ENCODE data around the gene CNPY4. TPM values are rescaled to one million over a fixed set of nuclear protein-coding genes. Genes with fewer than 3 reads are reported as not detected.
A peak's percentile ranks its signal among the peaks of the same experiment; 100 is the strongest.

The CNPY4 gene
- polyA plus RNA-seq, 1 donor from 2014 or later: 35.8 TPM

DNA sequence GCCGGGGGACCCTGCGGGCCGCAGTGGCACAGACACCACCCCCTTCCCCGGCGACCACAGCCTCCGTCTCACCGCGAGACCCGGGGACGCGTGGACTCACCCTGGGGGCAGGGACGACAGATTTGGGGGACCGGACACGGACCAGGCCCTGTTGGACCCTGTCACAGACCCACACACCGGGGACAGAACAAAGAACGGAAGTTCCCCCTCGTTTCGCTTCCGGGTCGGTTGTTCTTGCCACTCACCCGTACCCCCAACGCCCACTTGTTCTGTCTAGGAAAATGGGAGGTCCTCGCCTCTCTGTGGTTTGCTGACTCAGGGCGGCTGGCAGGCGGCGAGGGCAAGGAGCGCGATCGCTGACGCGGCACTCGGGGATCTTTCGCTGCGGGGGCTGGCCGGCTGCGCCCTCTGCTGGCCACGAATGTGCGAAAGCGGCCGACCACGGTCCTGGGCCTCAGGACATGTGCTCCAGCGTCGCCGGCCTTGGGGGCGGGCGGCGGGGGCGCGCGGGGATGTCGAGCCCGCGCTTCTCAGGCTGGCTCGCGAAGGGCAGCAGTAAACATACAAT, 37.8 kb upstream of the CNPY4 start, which contains the start of gene ZNF3:
TSS of gene ZNF3 (minus strand) at position 189 of the 568 bp plus-strand sequence. CDS start 4,366 bp downstream, outside the sequence.
- no peaks in the 10 kb centered on the region for H4K20me1 ChIP-seq (ENCODE audit: insufficient read depth)
- TF ChIP-seq REST (IDR thresholded peaks at IDR 0.05; ENCODE audit: borderline replicate concordance) (peak; percentile 65), EZH2 (IDR thresholded peaks at IDR 0.05; ENCODE audit: borderline replicate concordance, insufficient read depth, low read length, poor library complexity, severe bottlenecking) (no peak), MXI1 (conservative IDR thresholded peaks at IDR 0.05; ENCODE audit: poor library complexity, severe bottlenecking) (peak; percentile 90), TAF1 (IDR thresholded peaks at IDR 0.05; ENCODE audit: low read depth) (no peak), EP300 (conservative IDR thresholded peaks at IDR 0.05; ENCODE audit: poor library complexity, severe bottlenecking) (peak; percentile 83), POLR2AphosphoS5 (IDR thresholded peaks at IDR 0.05) (peak; percentile 99), RAD21 (conservative IDR thresholded peaks at IDR 0.05) (peak; percentile 82), CTCF (IDR thresholded peaks at IDR 0.05; ENCODE audit: poor library complexity, severe bottlenecking) (peak; percentile 97), SMC3 (conservative IDR thresholded peaks at IDR 0.05; ENCODE audit: poor library complexity) (peak; percentile 93)
- H3K79me2 ChIP-seq (replicated peaks; ENCODE audit: insufficient read depth, low read length): peaks cover 47% of the 10 kb centered on the region
- no peaks in the 10 kb centered on the region for H3K9me2 ChIP-seq (ENCODE audit: insufficient read depth, low read length)
- peak within 1 kb of the TSS; percentile 56 for H2AFZ ChIP-seq (ENCODE audit: low read depth, low read length)
- peak within 1 kb of the TSS; percentile 76 for H3K4me2 ChIP-seq (ENCODE audit: low read length)
- no peaks in the 10 kb centered on the region for H3K27me3 ChIP-seq (ENCODE audit: insufficient read depth, low read depth, low read length)
- peak within 1 kb of the TSS; percentile 88 for H3K27ac ChIP-seq (ENCODE audit: low read length)
- peaks cover 6% of the 10 kb centered on the region for H3K36me3 ChIP-seq (ENCODE audit: insufficient read depth, low read length)
- no peaks in the 10 kb centered on the region for H3K9me3 ChIP-seq (ENCODE audit: low read length)
- no peaks in the 10 kb centered on the region for H3F3A ChIP-seq (ENCODE audit: insufficient read depth, low read length, poor library complexity, severe bottlenecking)
- H3K4me3 ChIP-seq (ENCODE audit: low read length): peak within 1 kb of the TSS; percentile 91
- peak within 1 kb of the TSS; percentile 93 for H3K9ac ChIP-seq (ENCODE audit: low read length)

DNA sequence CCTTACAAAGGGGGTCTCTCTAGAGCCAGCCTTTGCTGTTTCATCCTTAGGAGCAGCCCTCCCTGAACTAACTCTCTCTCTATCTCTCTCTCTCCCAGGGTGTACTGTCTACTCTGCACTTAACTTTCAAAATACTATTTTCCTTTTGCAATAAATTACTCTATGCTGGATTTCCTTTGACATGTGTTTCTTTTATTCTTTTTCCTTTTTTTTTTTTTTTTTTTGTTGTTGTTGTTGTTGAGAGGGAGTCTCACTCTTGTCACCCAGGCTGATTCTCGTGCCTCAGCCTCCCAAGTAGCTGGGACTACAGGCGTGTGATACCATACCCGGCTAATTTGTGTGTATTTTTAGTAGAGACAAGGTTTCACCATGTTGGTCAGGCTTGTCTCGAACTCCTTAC, 36.5 kb upstream of the CNPY4 start:
- H3K9me2 ChIP-seq (ENCODE audit: insufficient read depth, low read length): no peaks in the 10 kb centered on the region
- H3K27me3 ChIP-seq (ENCODE audit: insufficient read depth, low read depth, low read length): no peaks in the 10 kb centered on the region
- H3K27ac ChIP-seq (ENCODE audit: low read length): no peak overlapping the region
- no peaks in the 10 kb centered on the region for H3K36me3 ChIP-seq (ENCODE audit: insufficient read depth, low read length)
- peaks cover 34% of the 10 kb centered on the region for H3K79me2 ChIP-seq (replicated peaks; ENCODE audit: insufficient read depth, low read length)
- H3F3A ChIP-seq (ENCODE audit: insufficient read depth, low read length, poor library complexity, severe bottlenecking): no peaks in the 10 kb centered on the region
- H2AFZ ChIP-seq (ENCODE audit: low read depth, low read length): no peak overlapping the region
- H4K20me1 ChIP-seq (ENCODE audit: insufficient read depth): no peaks in the 10 kb centered on the region
- no peak for TF ChIP-seq TAF1 (IDR thresholded peaks at IDR 0.05; ENCODE audit: low read depth)
- TF ChIP-seq EZH2 (IDR thresholded peaks at IDR 0.05; ENCODE audit: borderline replicate concordance, insufficient read depth, low read length, poor library complexity, severe bottlenecking): no peak
- no peak for TF ChIP-seq CTCF (IDR thresholded peaks at IDR 0.05; ENCODE audit: poor library complexity, severe bottlenecking)
- TF ChIP-seq RAD21 (conservative IDR thresholded peaks at IDR 0.05): no peak
- TF ChIP-seq MXI1 (conservative IDR thresholded peaks at IDR 0.05; ENCODE audit: poor library complexity, severe bottlenecking): no peak
- TF ChIP-seq SMC3 (conservative IDR thresholded peaks at IDR 0.05; ENCODE audit: poor library complexity): no peak
- no peak for TF ChIP-seq REST (IDR thresholded peaks at IDR 0.05; ENCODE audit: borderline replicate concordance)
- TF ChIP-seq EP300 (conservative IDR thresholded peaks at IDR 0.05; ENCODE audit: poor library complexity, severe bottlenecking): no peak
- TF ChIP-seq POLR2AphosphoS5 (IDR thresholded peaks at IDR 0.05): no peak
- H3K9ac ChIP-seq (ENCODE audit: low read length): no peak overlapping the region
- H3K9me3 ChIP-seq (ENCODE audit: low read length): no peaks in the 10 kb centered on the region
- H3K4me3 ChIP-seq (ENCODE audit: low read length): peak overlapping the region; percentile 91
- H3K4me2 ChIP-seq (ENCODE audit: low read length): no peak overlapping the region
